PFSK-1 (cell line): ENCODE measurements around the gene RILP.

Experiments used
- POLR2AphosphoS5 ChIP-seq: IDR thresholded peaks from 2 replicates; pipeline ENCODE4 v1.6.1; 2012; ENCODE audit warnings: low read depth, mild to moderate bottlenecking, control low read depth, low read length, moderate library complexity
- REST ChIP-seq, 2 experiments: IDR thresholded peaks; 2 replicates each; pipeline versions ENCODE4 v1.6.1 to v1.8.0; 2011 to 2012; ENCODE audit warnings: low read depth in 2 of 2, low read length in 2 of 2, control low read depth in 1 of 2, inconsistent platforms in 1 of 2, mild to moderate bottlenecking in 1 of 2, moderate library complexity in 1 of 2; ENCODE audit not compliant: insufficient read depth in 1 of 2
- SIN3A ChIP-seq: IDR thresholded peaks from 2 replicates; pipeline ENCODE4 v1.6.1; 2012; ENCODE audit warnings: mild to moderate bottlenecking, low read length, moderate library complexity, borderline replicate concordance; ENCODE audit not compliant: insufficient read depth
- TAF1 ChIP-seq: IDR thresholded peaks from 2 replicates; pipeline ENCODE4 v1.6.1; 2012; ENCODE audit warnings: low read length, control low read depth, borderline replicate concordance; ENCODE audit not compliant: insufficient read depth

DNA sequence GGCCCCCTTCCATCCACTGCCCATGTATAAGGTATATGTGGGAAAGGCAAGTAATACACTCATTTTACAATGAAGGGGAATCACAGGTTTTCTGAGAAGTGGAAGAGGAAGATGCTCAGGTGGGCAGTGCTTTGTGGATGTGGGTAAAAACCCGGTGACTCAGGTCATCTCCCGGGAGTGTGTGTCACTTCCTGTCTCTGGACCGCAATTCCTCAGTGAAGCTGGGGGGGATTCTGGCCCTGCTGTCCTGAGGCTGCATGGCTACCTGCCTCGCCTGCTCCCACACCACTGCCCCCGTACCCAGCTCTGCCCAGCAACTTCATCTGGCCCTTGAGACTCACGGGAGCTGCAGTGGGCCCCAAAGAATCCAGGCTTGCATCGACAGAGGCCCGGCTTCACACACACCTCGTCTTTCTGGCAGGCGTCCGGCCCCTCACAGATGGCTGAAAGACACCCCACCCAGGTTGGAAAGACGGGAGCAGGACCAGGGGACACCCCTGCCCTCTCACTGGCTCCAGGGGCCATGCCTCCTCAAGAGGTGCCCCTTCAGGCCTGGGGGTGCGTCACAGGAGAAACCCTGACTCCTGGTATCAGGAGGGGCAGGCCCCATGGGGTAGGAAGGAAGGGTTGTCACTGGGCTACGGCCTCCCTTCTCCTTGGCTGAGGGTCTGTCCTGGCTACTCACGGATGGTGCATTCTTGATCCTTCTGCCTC lies 5.0 kb downstream of the RILP start:
- no peak for TF ChIP-seq REST (IDR thresholded peaks at IDR 0.05; ENCODE audit: insufficient read depth in 1 of 2, low read depth in 2 of 2, low read length in 2 of 2)
- no peak for TF ChIP-seq TAF1
- no peak for TF ChIP-seq POLR2AphosphoS5
- TF ChIP-seq SIN3A: no peak
